Motor neuron (in vitro differentiated cells): ENCODE measurements around the gene SNAPC4. TPM values are rescaled to one million over a fixed set of nuclear protein-coding genes. Genes with fewer than 3 reads are reported as not detected.

Source experiments
- ATAC-seq, 8 experiments: fragments of 200-7000 bp; cut with Tn5 transposase; replicated peaks in 6 of 8; 2 replicates each; pipeline ENCODE4 v1.8.0; 2021; ENCODE audit warnings: mild to moderate bottlenecking in 8 of 8, moderate library complexity in 8 of 8
- H3K27ac ChIP-seq, 2 donors: fragments of 250-450 bp; sonication (Bioruptor Pico); 2 replicates each; pipeline ENCODE4 v1.9.0; 2021; ENCODE audit warnings: antibody characterized with exemption in 2 of 2, mild to moderate bottlenecking in 2 of 2, moderate library complexity in 1 of 2
- H3K4me1 ChIP-seq, 2 donors: fragments of 250-450 bp; sonication (Bioruptor Pico); replicated peaks in 1 of 2; 2 replicates each; pipeline ENCODE4 v1.6.1; 2021; ENCODE audit warnings: antibody characterized with exemption in 2 of 2, mild to moderate bottlenecking in 2 of 2, moderate library complexity in 1 of 2
- H3K4me3 ChIP-seq, 5 donors: fragments of 250-450 bp; sonication (Bioruptor Pico); 2 replicates each; pipeline ENCODE4 v1.9.0; 2021; ENCODE audit warnings: antibody characterized with exemption in 5 of 5, mild to moderate bottlenecking in 5 of 5, moderate library complexity in 4 of 5
- WGBS, 10 experiments: fragments of 450-650 bp; shearing (Covaris generic); methylation state at CpG; one replicate each; pipeline ENCODE4 v1.0.0; 2022; 5-methylcytosine and 5-hydroxymethylcytosine counted together
- in situ Hi-C, 9 experiments: fragments of 400-800 bp; cut with MboI; loops; one replicate each; pipeline ENCODE4 v1.15.0; 2021; ENCODE audit warnings: low sequenced_read_pairs in 9 of 9, low pct_unique_long_range_greater_than_20kb in 2 of 9; ENCODE audit not compliant: unreplicated experiment in 9 of 9
- total RNA-seq, 8 experiments: library from RNA; unstranded; fragments of 300-600 nt; gene quantifications; 2 replicates each; pipeline versions ENCODE4 v1.2.3 to v1.2.4, GENCODE V29; 2022

Gene SNAPC4
- total RNA-seq, 8 experiments from 2014 or later = 4.0 to 14.1 (median 7.3) TPM

- Histone ChIP-seq H3K4me1 (peaks cover 11 to 13% of the 10 kb centered on the region in 2 donors), H3K4me3 (no peak overlapping the region), H3K27ac (no peak overlapping the region)
- in situ Hi-C loops = no loop called here
- no CpG with 5 or more reads among the region's 5 CpGs for WGBS, 10 experiments
- no peak for ATAC-seq
Observed at GRCh38 chr9:136403538-136403914, 3.6 kb upstream of the SNAPC4 start.

- no peak for ATAC-seq
- Histone ChIP-seq H3K4me3 (no peak overlapping the region), H3K4me1 (peaks cover 11 to 15% of the 10 kb centered on the region in 2 donors), H3K27ac (no peak overlapping the region)
- 52 to 92% (median 80%) methylated on average over 1 to 9 of the region's 13 CpGs; no CpG with 5 or more reads in 3 of the 10 experiments for WGBS, 10 experiments
- in situ Hi-C loops = no loop called here
Observed at GRCh38 chr9:136402067-136402466, 2.1 kb upstream of the SNAPC4 start.

- peaks cover 11 to 15% of the 10 kb centered on the region in 2 donors for H3K4me1 ChIP-seq
- 60 to 100% (median 91%) methylated on average over 2 to 10 of the region's 18 CpGs; no CpG with 5 or more reads in 2 of the 10 experiments for WGBS, 10 experiments
- H3K4me3 ChIP-seq = no peak overlapping the region
- in situ Hi-C loops = no loop called here
- ATAC-seq = no peak
- H3K27ac ChIP-seq = no peak overlapping the region
Observed at GRCh38 chr9:136401173-136401922, 1.4 kb upstream of the SNAPC4 start.

GRCh38 chr9:136399176-136400037 is 563 bp downstream of the SNAPC4 start:
- Histone ChIP-seq H3K4me3 (peak overlapping the region; percentile 70 to 96 (median 95)), H3K27ac (peak overlapping the region; percentile 62 to 78), H3K4me1 (peaks cover 11 to 15% of the 10 kb centered on the region in 2 donors)
- in situ Hi-C loops = no loop called here
- ATAC-seq = peak; percentile 18 to 49 (median 36)
- 0 to 20% (median 2%) methylated on average over 1 to 10 of the region's 67 CpGs; no CpG with 5 or more reads in 2 of the 10 experiments for WGBS, 10 experiments

- H3K4me3 ChIP-seq = peak overlapping the region in 1 of 5 donors; percentile 95
- WGBS, 10 experiments = 85 to 100% (median 99%) methylated on average over 3 to 9 of the region's 12 CpGs; no CpG with 5 or more reads in 6 of the 10 experiments
- no peak overlapping the region for H3K27ac ChIP-seq
- H3K4me1 ChIP-seq = peaks cover 11 to 15% of the 10 kb centered on the region in 2 donors
- in situ Hi-C loops = no loop called here
- no peak for ATAC-seq
Observed at GRCh38 chr9:136398286-136398685, 1.7 kb downstream of the SNAPC4 start.

- ATAC-seq = no peak
- WGBS, 10 experiments = no CpG with 5 or more reads among the region's 6 CpGs
- Histone ChIP-seq H3K27ac (no peak overlapping the region), H3K4me1 (peaks cover 11 to 15% of the 10 kb centered on the region in 2 donors), H3K4me3 (no peak overlapping the region)
- in situ Hi-C loops = no loop called here
Observed at GRCh38 chr9:136397643-136398042, 2.3 kb downstream of the SNAPC4 start.

- peaks cover 11 to 15% of the 10 kb centered on the region in 2 donors for H3K4me1 ChIP-seq
- no peak overlapping the region for H3K27ac ChIP-seq
- ATAC-seq = no peak
- in situ Hi-C loops = no loop called here
- no peak overlapping the region for H3K4me3 ChIP-seq
- WGBS, 10 experiments = 80 to 100% (median 94%) methylated on average over 1 to 3 of the region's 4 CpGs; no CpG with 5 or more reads in 4 of the 10 experiments
Observed at GRCh38 chr9:136396219-136396515, 3.8 kb downstream of the SNAPC4 start.

- no peak for ATAC-seq
- H3K27ac ChIP-seq = no peak overlapping the region
- in situ Hi-C loops = no loop called here
- no peak overlapping the region for H3K4me3 ChIP-seq
- WGBS, 10 experiments = 90 to 100% (median 92%) methylated on average over 1 to 6 of the region's 26 CpGs; no CpG with 5 or more reads in 5 of the 10 experiments
- H3K4me1 ChIP-seq = peaks cover 10 to 13% of the 10 kb centered on the region in 2 donors
Observed at GRCh38 chr9:136395345-136396218, 4.4 kb downstream of the SNAPC4 start.

- WGBS, 10 experiments = 77 to 95% (median 89%) methylated on average over 3 to 6 of the region's 13 CpGs; no CpG with 5 or more reads in 5 of the 10 experiments
- H3K4me1 ChIP-seq = peaks cover 7 to 10% of the 10 kb centered on the region in 2 donors
- in situ Hi-C loops = no loop called here
- no peak overlapping the region for H3K27ac ChIP-seq
- no peak overlapping the region for H3K4me3 ChIP-seq
- ATAC-seq = no peak
Observed at GRCh38 chr9:136395020-136395340, 5.0 kb downstream of the SNAPC4 start.

GRCh38 chr9:136394312-136395019 is 5.5 kb downstream of the SNAPC4 start:
- in situ Hi-C loops = no loop called here
- 90 to 94% (median 92%) methylated on average over 2 to 4 of the region's 21 CpGs; no CpG with 5 or more reads in 7 of the 10 experiments for WGBS, 10 experiments
- ATAC-seq = peak in 2 of 8 experiments; percentile 57 to 66

GRCh38 chr9:136393531-136393930 is 6.4 kb downstream of the SNAPC4 start:
- ATAC-seq = no peak
- in situ Hi-C loops = no loop called here
- H3K27ac ChIP-seq = no peak overlapping the region
- 80 to 96% (median 91%) methylated on average over 1 to 17 of the region's 17 CpGs; no CpG with 5 or more reads in 7 of the 10 experiments for WGBS, 10 experiments
- no peak overlapping the region for H3K4me3 ChIP-seq
- H3K4me1 ChIP-seq = peaks cover 0 to 2% of the 10 kb centered on the region in 2 donors

More at GRCh38 chr9:136394312-136395019, 5.5 kb downstream of the SNAPC4 start:
- no peak overlapping the region for H3K4me3 ChIP-seq
- H3K4me1 ChIP-seq = peaks cover 7 to 10% of the 10 kb centered on the region in 2 donors
- no peak overlapping the region for H3K27ac ChIP-seq
